HG02852 (cell line): ENCODE results near the gene GABARAPL2.

Experiments used
- ATAC-seq: cut with Tn5 transposase; IDR thresholded peaks from one replicate; pipeline ENCODE4 v1.9.1; 2021; ENCODE audit warnings: mild to moderate bottlenecking, moderate library complexity; ENCODE audit not compliant: unreplicated experiment

GABARAPL2 gene

GRCh38 chr16:75552951-75553350, 13.2 kb upstream of the GABARAPL2 start:
- no peak for ATAC-seq

GRCh38 chr16:75555213-75555706, 10.9 kb upstream of the GABARAPL2 start:
- ATAC-seq = peak; percentile 30

- peak; percentile 95 for ATAC-seq
Measured at GRCh38 chr16:75555707-75556430, 10.3 kb upstream of the GABARAPL2 start, which contains the start of gene TMEM231. Gene TMEM231 (minus strand): TSS chr16:75556252. CDS start chr16:75556209, 43 bp downstream.

- ATAC-seq = no peak
Measured at GRCh38 chr16:75556431-75556950, 9.7 kb upstream of the GABARAPL2 start.

GRCh38 chr16:75558846-75559401, 7.3 kb upstream of the GABARAPL2 start:
- ATAC-seq = no peak

- no peak for ATAC-seq
Measured at GRCh38 chr16:75559564-75560372, 6.4 kb upstream of the GABARAPL2 start.

- ATAC-seq = peak; percentile 1
Measured at GRCh38 chr16:75565640-75566039, 539 bp upstream of the GABARAPL2 start.

GRCh38 chr16:75566758-75567255, 628 bp downstream of the GABARAPL2 start:
- ATAC-seq = peak; percentile 1

GRCh38 chr16:75567911-75568310, 1.7 kb downstream of the GABARAPL2 start:
- no peak for ATAC-seq

GRCh38 chr16:75570396-75571065, 4.4 kb downstream of the GABARAPL2 start:
- ATAC-seq = no peak

- no peak for ATAC-seq
Measured at GRCh38 chr16:75572864-75573542, 6.8 kb downstream of the GABARAPL2 start.

GRCh38 chr16:75573955-75574354, 7.8 kb downstream of the GABARAPL2 start:
- ATAC-seq = no peak

GRCh38 chr16:75575958-75576357, 9.8 kb downstream of the GABARAPL2 start:
- ATAC-seq = peak; percentile 3

GRCh38 chr16:75576384-75576811, 10.2 kb downstream of the GABARAPL2 start:
- peak; percentile 67 for ATAC-seq

GRCh38 chr16:75578212-75578611, 12.0 kb downstream of the GABARAPL2 start:
- no peak for ATAC-seq

GRCh38 chr16:75578725-75579124, 12.5 kb downstream of the GABARAPL2 start:
- no peak for ATAC-seq

GRCh38 chr16:75579281-75579834, 13.2 kb downstream of the GABARAPL2 start:
- ATAC-seq = no peak

- ATAC-seq = peak; percentile 63
Measured at GRCh38 chr16:75584108-75584507, 17.9 kb downstream of the GABARAPL2 start.

GRCh38 chr16:75588716-75589115, 22.5 kb downstream of the GABARAPL2 start:
- no peak for ATAC-seq

GRCh38 chr16:75589306-75589705, 23.1 kb downstream of the GABARAPL2 start:
- no peak for ATAC-seq
